Effector CD4-positive, alpha-beta T cell (primary cell): ENCODE measurements around the gene ADGRD2. TPM values are rescaled to one million over a fixed set of nuclear protein-coding genes. Genes with fewer than 3 reads are reported as not detected.
"Not testable (repeated sequence)": the region's sequence is repeated elsewhere in the genome, so short reads cannot be mapped to it uniquely, and the experiment has no call there.

ENCODE experiments used
- DNase-seq: peaks from one replicate; pipeline ENCODE4 v3.0.0-alpha.2; 2020
- total RNA-seq: gene quantifications from one replicate; lab custom pipeline; 2026; lab: John Stamatoyannopoulos, UW

Gene ADGRD2
- not detected for total RNA-seq

- DNase-seq = no peak
These were observed at the start of gene ADGRD2 for GRCh38 chr9:124450241-124450924. ADGRD2 (plus strand) TSS chr9:124450451; CDS start chr9:124451667, 1,216 bp downstream.

- no peak for DNase-seq
These were observed 47.0 kb upstream of the ADGRD2 start for GRCh38 chr9:124403246-124403645.

- no peak for DNase-seq
These were observed 40.8 kb upstream of the ADGRD2 start for GRCh38 chr9:124409410-124409809.

GRCh38 chr9:124410321-124410913, 39.8 kb upstream of the ADGRD2 start:
- no peak for DNase-seq

- DNase-seq = no peak
These were observed 38.6 kb upstream of the ADGRD2 start for GRCh38 chr9:124411514-124412227.

- DNase-seq = no peak
These were observed 38.0 kb upstream of the ADGRD2 start for GRCh38 chr9:124412228-124412575.

- DNase-seq = no peak
These were observed 35.6 kb upstream of the ADGRD2 start for GRCh38 chr9:124414612-124415011.

- DNase-seq = peak; percentile 98
These were observed 35.0 kb upstream of the ADGRD2 start, which contains the start of gene PSMB7 for GRCh38 chr9:124415102-124415851. PSMB7 (minus strand) TSS chr9:124415442; CDS start chr9:124415425, 17 bp downstream.

- no peak for DNase-seq
These were observed 34.3 kb upstream of the ADGRD2 start for GRCh38 chr9:124415852-124416484.

- DNase-seq = no peak
These were observed 30.3 kb upstream of the ADGRD2 start for GRCh38 chr9:124419832-124420489.

GRCh38 chr9:124420991-124421543, 29.2 kb upstream of the ADGRD2 start:
- no peak for DNase-seq

- no peak for DNase-seq
These were observed 27.1 kb upstream of the ADGRD2 start for GRCh38 chr9:124423155-124423554.

GRCh38 chr9:124423591-124423990, 26.7 kb upstream of the ADGRD2 start:
- no peak for DNase-seq

- DNase-seq = not testable (repeated sequence)
These were observed 24.5 kb upstream of the ADGRD2 start for GRCh38 chr9:124425733-124426132.

GRCh38 chr9:124426361-124426760, 23.9 kb upstream of the ADGRD2 start:
- no peak for DNase-seq

GRCh38 chr9:124427281-124427680, 23.0 kb upstream of the ADGRD2 start:
- no peak for DNase-seq

GRCh38 chr9:124428751-124429529, 21.3 kb upstream of the ADGRD2 start:
- DNase-seq = no peak

GRCh38 chr9:124429530-124429867, 20.8 kb upstream of the ADGRD2 start:
- DNase-seq = no peak

GRCh38 chr9:124436320-124436719, 13.9 kb upstream of the ADGRD2 start:
- no peak for DNase-seq

GRCh38 chr9:124437086-124437485, 13.2 kb upstream of the ADGRD2 start:
- no peak for DNase-seq

- DNase-seq = no peak
These were observed 12.2 kb upstream of the ADGRD2 start for GRCh38 chr9:124438091-124438490.
